Sigmoid colon (tissue), 7 donors: ENCODE measurements around the gene BACE2. TPM values are rescaled to one million over a fixed set of nuclear protein-coding genes. Genes with fewer than 3 reads are reported as not detected.

Experiments
- DNase-seq: peaks from one replicate; pipeline ENCODE4 v3.0.0-alpha.2; 2019
- H3K27ac ChIP-seq, 4 donors: fragments of 200-600 bp; sonication (generic); one replicate each; pipeline ENCODE4 v1.5.1; 2016 to 2019; ENCODE audit warnings: mild to moderate bottlenecking in 1 of 4
- H3K27me3 ChIP-seq, 3 donors: fragments of 200-600 bp; sonication (generic); one replicate each; pipeline ENCODE4 v1.5.1; 2019; ENCODE audit warnings: mild to moderate bottlenecking in 1 of 3
- H3K36me3 ChIP-seq, 4 donors: fragments of 200-600 bp; sonication (generic); one replicate each; pipeline ENCODE4 v1.5.1; 2016 to 2019
- H3K4me1 ChIP-seq, 4 donors: fragments of 200-600 bp; sonication (generic); one replicate each; pipeline ENCODE4 v1.5.1; 2017 to 2019
- H3K4me3 ChIP-seq, 4 donors: fragments of 200-600 bp; sonication (generic); one replicate each; pipeline ENCODE4 v1.5.1; 2017 to 2019; ENCODE audit warnings: mild to moderate bottlenecking in 2 of 4, moderate library complexity in 1 of 4
- H3K9me3 ChIP-seq, 4 donors: fragments of 200-600 bp in 3 of 4; sonication (generic) in 3 of 4; one replicate each; pipeline versions ENCODE4 v1.5.1 to v1.6.1; 2013 to 2019
- CTCF ChIP-seq, 4 experiments: fragments of 450-650 bp in 3 of 4; fragments of 200-600 bp in 1 of 4; IDR thresholded peaks; one replicate each; pipeline ENCODE4 v1.5.1; 2016 to 2019; ENCODE audit warnings: antibody characterized with exemption in 4 of 4, mild to moderate bottlenecking in 3 of 4, moderate library complexity in 2 of 4
- EP300 ChIP-seq, 4 donors: sonication (generic); formaldehyde crosslinking; IDR thresholded peaks; one replicate each; pipeline ENCODE4 v1.6.1; 2017; ENCODE audit warnings: antibody characterized with exemption in 4 of 4
- POLR2A ChIP-seq, 2 donors: fragments of 450-650 bp; IDR thresholded peaks; one replicate each; pipeline ENCODE4 v1.6.1; 2016; ENCODE audit warnings: antibody characterized with exemption in 2 of 2, mild to moderate bottlenecking in 2 of 2, moderate library complexity in 2 of 2
- POLR2AphosphoS5 ChIP-seq, 4 donors: sonication (generic); formaldehyde crosslinking; IDR thresholded peaks; one replicate each; pipeline ENCODE4 v1.6.1; 2017; ENCODE audit warnings: antibody characterized with exemption in 4 of 4
- WGBS, 2 donors: extraction: QIAGEN DNeasy Blood & Tissue Kit; methylation state at CpG; one replicate each; pipeline ENCODE4 v1.1.7; 2013; 5-methylcytosine and 5-hydroxymethylcytosine counted together
- intact Hi-C: fragments of 100-400 bp; cut with DNase I; formaldehyde crosslinking; loops from one replicate; pipeline ENCODE4 v1.15.1; 2023
- polyA plus RNA-seq, 3 donors: library from polyadenylated mRNA; stranded (reverse); fragments of 200-250 nt; gene quantifications; one replicate each; pipeline ENCODE4 v1.2.3, GENCODE V29; 2013
- total RNA-seq, 4 donors: library from RNA; depleted of rRNA; stranded (reverse); fragments of >200 nt; gene quantifications; one replicate each; pipeline ENCODE4 v1.1.0, GENCODE V29; 2016
- donor health status: healthy with polysubstance abuse.
- donor health status: Bipolar disorder and iron deficiency.
- donor health status: healthy.

BACE2 gene
- total and polyA plus RNA-seq, 7 donors = 12.0 to 204 (median 52.8) TPM

DNA sequence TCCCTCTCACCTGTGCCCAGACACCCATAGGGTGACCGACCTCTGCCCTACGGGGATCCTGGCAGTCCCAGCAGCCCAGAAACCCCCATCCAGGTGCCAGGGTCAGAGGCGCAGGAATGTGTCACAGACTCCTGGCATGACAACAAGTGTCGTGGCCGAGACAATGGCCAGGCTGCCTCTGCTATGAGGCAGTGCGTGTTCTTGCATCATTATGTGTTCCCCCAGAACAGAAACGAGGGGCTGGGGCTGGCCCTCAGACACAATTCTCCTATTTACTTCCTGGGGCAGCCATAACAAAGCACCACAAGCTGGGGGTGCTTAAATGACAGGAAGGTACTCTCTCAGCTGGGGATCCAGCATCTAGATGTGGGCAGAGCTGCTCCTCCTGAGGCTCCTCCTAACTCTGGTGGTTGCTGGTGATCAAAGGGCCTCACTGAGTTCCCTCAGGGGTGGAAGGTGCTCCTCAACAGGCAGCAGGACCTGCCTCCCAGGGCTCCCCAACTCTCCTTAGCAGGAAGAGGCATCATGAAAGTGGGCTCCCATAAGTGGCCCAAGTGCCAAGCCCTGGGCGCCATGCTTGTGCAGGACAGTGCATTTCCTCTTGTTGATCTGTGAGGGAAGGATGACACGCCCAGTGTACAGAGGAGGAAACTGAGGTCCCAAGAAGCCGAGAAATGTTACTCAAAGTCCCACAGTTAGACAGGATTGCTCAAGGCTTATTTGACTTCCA, 24.2 kb upstream of the BACE2 start:
- Histone ChIP-seq H3K4me1 (peaks cover 0 to 14% (median 10%) of the 10 kb centered on the region in 4 donors), H3K27ac (no peak overlapping the region), H3K27me3 (peaks cover 0 to 6% (median 0%) of the 10 kb centered on the region in 3 donors), H3K36me3 (no peaks in the 10 kb centered on the region), H3K9me3 (no peaks in the 10 kb centered on the region), H3K4me3 (no peak overlapping the region)
- intact Hi-C loops = no loop called here
- WGBS, 2 donors = 80 to 87% methylated on average over 10 of the region's 10 CpGs
- no peak for DNase-seq
- TF ChIP-seq EP300 (IDR thresholded peaks at IDR 0.05) (no peak), POLR2AphosphoS5 (IDR thresholded peaks at IDR 0.05) (no peak), POLR2A (IDR thresholded peaks at IDR 0.05) (no peak)

DNA sequence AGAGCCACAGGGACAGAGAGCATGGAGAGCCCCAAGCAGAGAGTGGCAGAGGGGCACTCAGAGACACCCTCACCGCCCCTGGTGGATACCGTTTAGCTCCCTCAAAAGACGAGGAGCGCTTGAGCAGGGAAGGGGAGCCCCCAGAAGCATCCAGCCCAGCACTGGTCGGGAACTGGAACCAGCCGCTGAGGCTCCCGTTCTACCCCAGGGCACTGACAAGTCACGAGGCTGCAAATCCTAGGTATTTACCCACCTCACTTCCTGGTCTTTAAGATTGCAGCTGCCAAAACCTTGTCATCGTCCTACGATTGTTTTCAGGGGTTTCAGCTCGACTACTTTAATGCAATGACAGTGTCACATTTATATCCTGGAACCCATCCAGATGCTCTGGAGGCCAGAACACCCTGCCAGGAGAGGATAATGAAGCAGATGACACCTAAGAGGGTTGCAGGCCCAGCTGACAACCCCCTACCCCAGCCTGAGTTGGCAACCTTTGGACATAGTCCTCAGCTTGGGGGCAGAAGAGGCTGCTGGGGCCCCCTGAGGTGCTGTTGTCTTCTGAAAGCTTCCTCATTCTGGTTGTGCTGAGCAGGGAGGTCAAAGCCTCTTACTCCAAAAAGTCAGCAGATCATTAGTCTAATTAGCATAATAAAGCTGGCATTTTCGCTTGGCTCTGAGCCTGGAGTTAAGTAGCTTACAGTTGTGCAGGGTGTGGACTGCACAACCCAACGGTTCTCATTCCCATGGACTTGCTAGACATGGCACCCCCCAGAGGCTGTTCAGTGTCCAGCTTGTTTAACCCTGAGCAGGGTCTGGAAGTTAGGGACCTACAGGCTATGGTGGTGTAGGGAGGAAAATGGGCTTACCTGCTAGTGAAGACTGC, 20.6 kb upstream of the BACE2 start:
- Histone ChIP-seq H3K9me3 (no peaks in the 10 kb centered on the region), H3K27ac (no peak overlapping the region), H3K36me3 (no peaks in the 10 kb centered on the region), H3K27me3 (peaks cover 0 to 8% (median 0%) of the 10 kb centered on the region in 3 donors), H3K4me1 (peaks cover 0 to 1% (median under 1%) of the 10 kb centered on the region in 4 donors), H3K4me3 (no peak overlapping the region)
- 44 to 65% methylated on average over 13 of the region's 13 CpGs for WGBS, 2 donors
- TF ChIP-seq POLR2A (IDR thresholded peaks at IDR 0.05) = no peak
- TF ChIP-seq POLR2AphosphoS5 (IDR thresholded peaks at IDR 0.05) = no peak
- TF ChIP-seq EP300 (IDR thresholded peaks at IDR 0.05) = no peak
- DNase-seq = no peak
- intact Hi-C loops = no loop called here

GRCh38 chr21:41147979-41148355, 20.0 kb upstream of the BACE2 start:
- intact Hi-C loops = no loop called here
- H3K36me3 ChIP-seq = no peaks in the 10 kb centered on the region
- H3K4me3 ChIP-seq = no peak overlapping the region
- no peak overlapping the region for H3K27ac ChIP-seq
- H3K27me3 ChIP-seq = peaks cover 0 to 8% (median 0%) of the 10 kb centered on the region in 3 donors
- H3K9me3 ChIP-seq = no peaks in the 10 kb centered on the region
- WGBS, 2 donors = 82 to 88% methylated on average over 6 of the region's 6 CpGs
- DNase-seq = no peak
- no peaks in the 10 kb centered on the region for H3K4me1 ChIP-seq
- no peak for TF ChIP-seq POLR2A (IDR thresholded peaks at IDR 0.05)
- TF ChIP-seq EP300 (IDR thresholded peaks at IDR 0.05) = no peak
- no peak for TF ChIP-seq CTCF (IDR thresholded peaks at IDR 0.05)
- TF ChIP-seq POLR2AphosphoS5 (IDR thresholded peaks at IDR 0.05) = no peak

DNA sequence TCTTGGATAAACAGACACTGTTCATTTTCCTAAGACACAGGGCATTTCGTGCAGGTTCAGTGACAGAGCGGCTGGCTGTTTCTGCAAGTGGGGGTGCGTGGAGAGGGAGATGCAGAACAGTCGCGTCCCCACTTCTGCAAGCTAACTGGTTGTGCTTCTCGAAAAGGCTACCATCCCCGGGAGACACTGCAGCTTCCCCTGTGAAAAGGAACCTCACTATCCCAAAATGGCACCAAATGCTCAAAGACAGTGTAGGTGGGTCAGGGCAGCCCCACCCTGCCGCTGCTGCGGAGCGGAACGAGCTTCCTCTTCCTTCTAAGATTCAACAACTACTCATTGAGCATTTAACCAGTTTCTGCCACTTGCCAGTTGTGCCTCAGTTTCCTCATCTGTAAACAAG, 19.2 kb upstream of the BACE2 start:
- H3K4me1 ChIP-seq = no peaks in the 10 kb centered on the region
- intact Hi-C loops = no loop called here
- H3K36me3 ChIP-seq = no peaks in the 10 kb centered on the region
- TF ChIP-seq EP300 (IDR thresholded peaks at IDR 0.05) = no peak
- no peak for TF ChIP-seq CTCF (IDR thresholded peaks at IDR 0.05)
- no peak for TF ChIP-seq POLR2AphosphoS5 (IDR thresholded peaks at IDR 0.05)
- no peak for TF ChIP-seq POLR2A (IDR thresholded peaks at IDR 0.05)
- no peaks in the 10 kb centered on the region for H3K9me3 ChIP-seq
- H3K4me3 ChIP-seq = no peak overlapping the region
- 86 to 91% methylated on average over 11 of the region's 11 CpGs for WGBS, 2 donors
- peaks cover 0 to 8% (median 0%) of the 10 kb centered on the region in 3 donors for H3K27me3 ChIP-seq
- no peak for DNase-seq
- no peak overlapping the region for H3K27ac ChIP-seq

GRCh38 chr21:41149199-41149598, 18.8 kb upstream of the BACE2 start:
- H3K4me3 ChIP-seq = no peak overlapping the region
- peaks cover 0 to 8% (median 0%) of the 10 kb centered on the region in 3 donors for H3K27me3 ChIP-seq
- H3K36me3 ChIP-seq = no peaks in the 10 kb centered on the region
- TF ChIP-seq CTCF (IDR thresholded peaks at IDR 0.05) = no peak
- no peak for TF ChIP-seq EP300 (IDR thresholded peaks at IDR 0.05)
- TF ChIP-seq POLR2AphosphoS5 (IDR thresholded peaks at IDR 0.05) = no peak
- TF ChIP-seq POLR2A (IDR thresholded peaks at IDR 0.05) = no peak
- no peaks in the 10 kb centered on the region for H3K9me3 ChIP-seq
- WGBS, 2 donors = 79 to 86% methylated on average over 6 of the region's 6 CpGs
- H3K27ac ChIP-seq = no peak overlapping the region
- intact Hi-C loops = no loop called here
- DNase-seq = no peak
- H3K4me1 ChIP-seq = no peaks in the 10 kb centered on the region
